Measurements from ENCODE around the gene RNF186. TPM values are rescaled to one million over a fixed set of nuclear protein-coding genes. Genes with fewer than 3 reads are reported as not detected.

RNF186 gene
- total RNA-seq, 4 donors from 2014 or later: 2.5 to 19.0 (median 10.4) TPM

- Histone ChIP-seq H3K9me3 (no peaks in the 10 kb centered on the region), H3K27me3 (no peaks in the 10 kb centered on the region), H3K27ac (peak overlapping the region in 3 of 4 donors; percentile 69 to 94 (median 89)), H3K4me1 (peaks cover 0 to 31% (median 1%) of the 10 kb centered on the region in 4 donors), H3K4me3 (peak overlapping the region in 2 of 4 donors; percentile 22 to 53), H3K36me3 (no peaks in the 10 kb centered on the region)
- DNase-seq: peak in 1 of 3 donors; percentile 57
- TF ChIP-seq CTCF (IDR thresholded peaks at IDR 0.05): no peak
- no peak for TF ChIP-seq POLR2A (IDR thresholded peaks at IDR 0.05)
Observed at GRCh38 chr1:19813643-19813960, 1.5 kb downstream of the RNF186 start.

DNA sequence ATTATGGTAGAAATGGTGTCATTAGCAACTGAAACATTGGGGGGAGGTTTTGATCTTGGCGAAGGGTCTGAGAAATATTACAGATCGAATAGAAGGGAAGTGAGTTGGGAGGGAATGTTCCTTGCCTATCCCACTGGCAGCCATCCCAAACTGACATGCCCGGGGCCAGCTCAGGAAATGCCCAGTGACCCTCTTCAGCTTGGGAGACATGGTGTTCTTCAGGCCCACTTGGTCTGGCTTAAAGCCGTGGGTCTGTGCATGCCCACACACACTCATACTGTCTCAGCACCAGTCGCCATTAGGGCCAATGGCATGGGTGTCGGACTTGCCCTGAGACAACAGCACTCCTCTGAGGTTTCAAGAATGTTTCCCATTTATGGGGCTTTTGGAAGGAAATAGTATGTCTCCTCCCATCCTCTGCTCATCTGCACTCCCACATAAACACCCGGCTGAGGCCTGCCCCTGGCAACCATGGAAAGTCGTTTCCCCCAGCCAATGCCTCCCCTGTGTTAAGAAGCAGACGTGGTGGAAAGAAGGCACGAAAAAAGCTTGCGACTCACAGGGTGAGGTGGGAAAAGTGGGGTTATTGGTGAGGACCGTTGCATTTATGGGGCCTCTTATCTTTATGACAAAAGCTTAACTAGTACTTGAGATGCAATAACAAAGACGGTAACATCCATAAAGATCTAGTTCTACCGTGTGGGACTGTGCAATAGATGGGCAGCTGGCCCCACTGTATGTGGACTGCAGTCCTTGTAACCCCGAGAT, 2.0 kb downstream of the RNF186 start:
- Histone ChIP-seq H3K27me3 (no peaks in the 10 kb centered on the region), H3K36me3 (no peaks in the 10 kb centered on the region), H3K9me3 (no peaks in the 10 kb centered on the region), H3K27ac (peak overlapping the region in 2 of 4 donors; percentile 55 to 94), H3K4me1 (peaks cover 0 to 31% (median 1%) of the 10 kb centered on the region in 4 donors), H3K4me3 (peak overlapping the region in 2 of 4 donors; percentile 22 to 53)
- peak in 1 of 3 donors; percentile 60 for DNase-seq
- no peak for TF ChIP-seq CTCF (IDR thresholded peaks at IDR 0.05)
- TF ChIP-seq POLR2A (IDR thresholded peaks at IDR 0.05): peak; percentile 29 to 51

GRCh38 chr1:19811206-19811851, 3.8 kb downstream of the RNF186 start:
- peaks cover 0 to 26% (median 1%) of the 10 kb centered on the region in 4 donors for H3K4me1 ChIP-seq
- peak; percentile 36 to 78 (median 72) for DNase-seq
- H3K36me3 ChIP-seq: no peaks in the 10 kb centered on the region
- no peaks in the 10 kb centered on the region for H3K9me3 ChIP-seq
- no peak overlapping the region for H3K27ac ChIP-seq
- H3K27me3 ChIP-seq: no peaks in the 10 kb centered on the region
- no peak overlapping the region for H3K4me3 ChIP-seq
- TF ChIP-seq POLR2A (IDR thresholded peaks at IDR 0.05) (no peak), CTCF (IDR thresholded peaks at IDR 0.05) (peak in 5 of 6 experiments; percentile 35 to 63 (median 49))

DNA sequence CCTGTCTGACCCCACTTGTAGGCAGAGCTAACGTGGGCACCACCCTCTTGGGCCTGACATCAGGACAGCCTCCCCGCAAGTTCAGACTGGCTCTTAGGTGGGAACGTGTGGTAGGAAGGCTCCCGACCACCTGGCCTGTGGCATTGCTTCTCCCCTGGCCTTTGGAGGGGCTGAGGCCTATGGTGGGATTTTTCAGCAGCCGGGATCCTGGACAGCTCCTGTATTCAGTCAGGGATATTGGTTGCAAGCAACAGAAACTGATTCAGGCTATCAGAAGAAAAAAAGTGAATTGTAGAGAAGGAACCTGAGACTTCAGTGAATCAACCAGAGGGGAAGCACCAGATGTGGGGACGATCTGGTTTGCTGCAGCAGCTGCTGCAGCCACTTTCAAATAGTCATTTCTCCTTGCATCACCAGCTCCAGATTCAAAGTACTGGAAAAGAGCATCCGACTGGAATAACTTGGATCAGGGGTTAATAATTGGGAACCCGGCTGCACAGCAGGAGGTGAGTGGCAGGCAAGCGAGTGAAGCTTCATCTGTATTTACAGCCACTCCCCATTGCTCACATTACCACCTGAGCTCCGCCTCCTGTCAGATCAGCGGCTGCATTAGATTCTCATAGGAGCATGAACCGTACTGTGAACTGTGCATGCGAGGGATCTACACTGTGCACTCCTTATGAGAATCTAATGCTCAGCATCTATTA, 5.9 kb downstream of the RNF186 start:
- Histone ChIP-seq H3K9me3 (no peaks in the 10 kb centered on the region), H3K4me1 (peaks cover 0 to 11% (median 0%) of the 10 kb centered on the region in 4 donors), H3K36me3 (no peaks in the 10 kb centered on the region), H3K4me3 (no peak overlapping the region), H3K27ac (no peak overlapping the region), H3K27me3 (no peaks in the 10 kb centered on the region)
- TF ChIP-seq POLR2A (IDR thresholded peaks at IDR 0.05) (peak in 1 of 2 donors; percentile 35), CTCF (IDR thresholded peaks at IDR 0.05) (no peak)
- peak in 1 of 3 donors; percentile 72 for DNase-seq

DNA sequence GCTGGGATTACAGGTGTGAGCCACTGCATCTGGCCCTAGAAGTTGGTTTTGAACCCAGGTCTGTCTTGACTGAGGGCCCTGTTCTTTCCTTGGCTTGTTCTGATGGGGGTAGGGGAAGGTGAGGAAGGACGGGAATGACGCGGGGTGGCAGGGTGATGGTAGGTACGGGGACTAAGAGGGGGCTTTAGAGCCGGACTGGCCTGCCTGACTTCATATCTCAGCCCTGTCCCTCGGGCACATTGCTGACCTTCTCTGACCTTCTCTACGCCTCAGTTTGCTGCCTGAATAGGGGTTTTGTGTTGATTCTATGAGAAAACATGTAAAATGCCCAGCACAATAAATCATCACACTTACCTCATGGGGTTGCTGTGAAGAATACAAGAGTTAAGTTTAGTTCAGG, 6.7 kb downstream of the RNF186 start:
- peaks cover 0 to 9% (median 0%) of the 10 kb centered on the region in 4 donors for H3K4me1 ChIP-seq
- H3K27ac ChIP-seq: no peak overlapping the region
- no peaks in the 10 kb centered on the region for H3K9me3 ChIP-seq
- no peaks in the 10 kb centered on the region for H3K27me3 ChIP-seq
- no peaks in the 10 kb centered on the region for H3K36me3 ChIP-seq
- no peak for TF ChIP-seq POLR2A (IDR thresholded peaks at IDR 0.05)
- TF ChIP-seq CTCF (IDR thresholded peaks at IDR 0.05): no peak
- no peak for DNase-seq
- H3K4me3 ChIP-seq: no peak overlapping the region

Measured in Peyer's patch (tissue), 4 donors.